HG03095 (cell line): Measurements from ENCODE around the gene ZNF662.

Experiments
- ATAC-seq: cut with Tn5 transposase; IDR thresholded peaks from one replicate; pipeline ENCODE4 v1.9.1; 2021; ENCODE audit warnings: moderate library complexity; ENCODE audit not compliant: unreplicated experiment

ZNF662 gene

GRCh38 chr3:42935472-42935871, 29.5 kb downstream of the ZNF662 start:
- ATAC-seq, result no peak

GRCh38 chr3:42936157-42936981, 30.4 kb downstream of the ZNF662 start:
- ATAC-seq, result no peak

GRCh38 chr3:42937334-42937733, 31.4 kb downstream of the ZNF662 start:
- ATAC-seq, result no peak

GRCh38 chr3:42942693-42943092, 36.8 kb downstream of the ZNF662 start:
- ATAC-seq, result no peak

GRCh38 chr3:42946050-42946449, 40.1 kb downstream of the ZNF662 start:
- no peak for ATAC-seq

GRCh38 chr3:42957573-42957972, 51.6 kb downstream of the ZNF662 start:
- no peak for ATAC-seq

- no peak for ATAC-seq
Measured at GRCh38 chr3:42960282-42960681, 54.3 kb downstream of the ZNF662 start.

GRCh38 chr3:42960786-42961185, 54.8 kb downstream of the ZNF662 start:
- ATAC-seq, result no peak

- ATAC-seq, result no peak
Measured at GRCh38 chr3:42961633-42962032, 55.7 kb downstream of the ZNF662 start.

GRCh38 chr3:42963269-42963668, 57.3 kb downstream of the ZNF662 start:
- ATAC-seq, result no peak

- ATAC-seq, result no peak
Measured at GRCh38 chr3:42964266-42964665, 58.3 kb downstream of the ZNF662 start.
